HPDE6-E6E7 (cell line): Measurements from ENCODE around the gene DENND5A.
"Not testable (repeated sequence)": the region's sequence is repeated elsewhere in the genome, so short reads cannot be mapped to it uniquely, and the experiment has no call there.

Experiments
- DNase-seq: peaks from one replicate; pipeline ENCODE4 v3.0.0; 2011; ENCODE audit warnings: missing footprints; ENCODE audit errors: extremely low spot score

The DENND5A gene

GRCh38 chr11:9210922-9211320 lies 54.2 kb downstream of the DENND5A start:
- peak; percentile 25 for DNase-seq

DNA sequence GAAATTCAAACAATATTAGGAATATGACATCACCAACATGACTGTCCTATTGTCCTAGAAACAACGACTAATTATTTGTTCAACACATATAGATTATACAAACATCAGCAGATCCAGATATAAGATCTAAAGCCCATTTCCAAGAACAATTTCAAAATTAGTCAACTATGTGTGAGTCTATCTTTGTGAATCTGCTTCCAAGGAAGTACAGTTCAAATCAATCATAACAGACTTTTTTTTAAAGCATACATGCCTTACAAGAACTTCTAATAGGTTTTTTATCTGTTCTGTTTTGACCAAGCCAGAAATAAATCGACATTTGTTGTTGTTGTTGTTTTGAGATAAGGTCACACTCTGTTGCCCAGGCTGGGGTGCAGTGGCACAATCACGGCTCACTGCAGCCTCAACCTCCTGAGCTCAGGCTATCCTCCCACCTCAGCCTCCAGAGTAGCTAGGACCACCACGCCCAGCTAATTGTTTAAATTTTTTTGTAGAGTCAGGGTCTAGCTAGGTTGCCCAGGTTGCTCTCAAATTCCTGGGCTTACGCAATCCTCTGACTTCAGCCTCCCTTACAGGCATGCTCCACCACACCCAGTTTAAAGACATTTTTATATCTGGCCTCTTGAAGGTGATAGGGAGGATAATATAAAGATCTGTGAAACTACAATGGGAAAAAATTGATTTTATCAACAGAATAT lies 54.8 kb downstream of the DENND5A start:
- no peak for DNase-seq

GRCh38 chr11:9209604-9210003 lies 55.5 kb downstream of the DENND5A start:
- not testable (repeated sequence) for DNase-seq

DNA sequence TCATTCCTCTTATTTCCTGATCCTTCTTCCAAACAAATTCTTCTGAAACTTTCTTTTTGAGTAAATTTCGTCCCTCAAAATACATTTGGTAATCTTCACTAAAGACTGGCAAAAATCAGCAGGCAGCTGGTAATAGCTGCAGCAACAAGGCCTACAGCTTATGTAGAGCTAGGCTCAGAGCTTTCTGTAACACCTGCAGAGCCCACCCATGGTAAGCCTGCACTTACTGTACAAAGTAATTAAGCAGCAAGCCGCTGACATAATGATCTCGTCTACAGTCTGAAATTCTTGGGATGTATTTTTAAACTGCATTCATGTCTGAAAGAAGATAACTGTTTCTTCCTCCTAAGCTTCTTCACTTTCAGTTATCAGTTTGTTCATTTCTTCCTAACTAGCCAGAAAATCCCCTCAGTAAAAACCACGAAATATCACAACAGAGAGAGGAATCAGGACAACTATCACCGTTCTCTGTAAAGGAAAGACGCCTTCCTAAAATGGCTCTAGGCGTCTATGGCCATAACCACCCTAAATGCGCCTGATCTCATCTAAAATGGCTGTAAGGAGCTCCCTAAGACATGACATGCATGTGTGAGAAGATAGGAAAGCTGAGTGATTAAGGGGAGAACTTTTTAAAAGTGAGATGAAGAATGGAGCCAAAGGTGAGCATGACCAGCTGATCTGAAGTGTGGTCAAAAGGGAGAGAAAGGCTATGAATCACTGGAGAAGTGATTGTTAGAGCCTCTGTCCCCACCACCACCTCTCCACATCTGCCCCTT lies 56.2 kb downstream of the DENND5A start:
- no peak for DNase-seq

- no peak for DNase-seq
Observed at GRCh38 chr11:9207229-9207628, 57.9 kb downstream of the DENND5A start.

DNA sequence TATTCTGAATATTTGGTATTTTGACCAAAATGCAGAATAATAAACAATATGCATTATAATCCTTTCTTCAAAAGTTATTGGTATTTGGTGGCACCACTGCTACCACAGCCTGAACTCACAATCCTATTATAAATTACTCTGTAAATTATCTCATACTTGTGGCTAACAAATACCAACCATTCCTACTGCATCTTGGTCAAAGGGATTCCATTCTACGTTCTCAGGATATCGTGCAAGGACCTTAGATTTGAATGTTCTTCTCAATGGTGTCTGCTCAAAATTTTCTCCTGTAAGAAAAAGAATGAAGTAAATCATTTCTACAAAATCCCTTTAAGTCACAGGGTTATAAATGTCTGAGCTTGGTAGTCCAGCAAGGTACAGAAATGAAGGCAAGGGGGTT lies 58.7 kb downstream of the DENND5A start:
- no peak for DNase-seq

DNA sequence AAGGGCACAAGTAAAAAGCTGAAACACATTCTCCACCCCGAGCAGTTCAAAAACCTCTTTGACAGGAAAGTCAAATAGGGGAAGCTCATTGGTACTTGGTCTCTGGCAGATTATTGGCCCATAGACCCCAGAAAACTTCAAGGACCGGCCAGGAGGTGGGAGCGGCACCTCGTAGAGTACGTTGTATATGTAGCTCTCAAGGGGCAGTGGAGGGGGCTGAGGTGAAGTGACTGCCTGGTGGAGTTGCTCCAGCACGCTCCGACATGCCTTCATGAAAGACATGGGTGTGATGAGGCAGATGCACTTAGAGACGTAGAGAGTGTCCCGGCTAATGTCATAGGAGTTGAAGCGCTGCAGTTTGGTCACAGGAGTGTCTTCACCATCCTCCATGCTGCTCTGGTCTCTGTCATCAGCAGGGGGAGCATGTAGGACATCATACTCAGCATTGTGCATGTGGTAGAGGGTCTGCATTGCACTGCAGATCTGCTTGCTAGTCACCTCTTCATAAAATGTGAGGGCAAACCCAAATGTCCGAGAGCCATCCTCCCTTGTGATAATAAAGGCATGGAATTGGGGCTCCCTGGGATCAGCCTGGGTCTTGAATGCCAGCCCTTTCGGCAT lies 61.3 kb downstream of the DENND5A start:
- no peak for DNase-seq

DNA sequence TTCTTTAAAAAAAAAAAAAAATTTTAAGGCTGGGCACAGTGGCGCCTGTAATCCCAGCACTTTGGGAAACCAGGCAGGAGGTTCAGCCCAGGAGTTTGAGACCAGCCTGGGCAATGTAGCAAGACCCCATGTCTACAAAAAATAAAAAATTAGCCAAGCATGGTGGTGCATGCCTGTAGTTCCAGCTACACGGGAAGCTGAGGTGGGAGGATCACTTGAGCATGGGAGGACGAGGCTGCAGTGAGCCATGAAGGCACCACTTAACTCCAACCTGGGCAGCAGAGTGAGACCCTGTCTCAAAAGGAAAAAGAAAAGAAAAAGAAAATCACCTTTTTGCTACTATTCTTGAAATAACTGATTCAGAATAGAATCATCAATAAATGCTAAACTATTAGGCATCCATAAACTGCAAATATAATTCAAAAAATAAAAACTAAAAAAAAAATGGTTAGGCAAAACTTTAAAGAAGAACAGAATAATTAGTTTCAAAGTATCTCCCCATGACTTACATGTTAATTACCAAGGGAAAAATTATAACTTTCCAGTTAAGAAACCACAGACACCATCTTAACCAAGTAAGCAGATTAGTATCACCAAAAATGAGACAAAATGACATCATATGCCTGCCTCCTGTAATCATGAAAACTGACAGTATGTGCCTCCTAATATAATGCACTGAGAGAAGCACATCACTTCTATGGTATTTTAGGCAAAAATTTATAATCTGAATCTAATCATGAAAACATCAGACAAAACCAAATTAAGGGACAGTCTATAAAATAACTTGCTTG lies 63.6 kb downstream of the DENND5A start:
- DNase-seq: no peak

- DNase-seq: no peak
Observed at GRCh38 chr11:9200471-9200870, 64.7 kb downstream of the DENND5A start.

DNA sequence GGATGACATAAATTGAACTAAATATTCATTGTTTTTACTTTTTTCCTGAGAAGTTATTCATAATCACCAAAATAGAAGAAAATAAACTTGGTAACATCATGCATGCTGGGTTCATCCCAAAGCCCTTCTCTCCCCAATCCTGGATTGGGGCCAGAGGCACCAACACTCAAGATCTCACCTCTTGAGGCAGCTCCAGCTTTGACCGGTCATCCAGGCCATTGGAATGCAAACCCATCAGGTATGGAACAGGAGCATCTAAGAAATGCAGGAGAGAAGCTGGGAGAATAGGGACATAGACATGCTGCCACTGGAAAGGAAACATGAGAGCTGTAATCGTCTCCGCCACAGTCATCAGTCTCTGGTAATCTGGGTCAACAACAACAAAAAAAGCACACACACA lies 71.8 kb downstream of the DENND5A start:
- DNase-seq: no peak

DNA sequence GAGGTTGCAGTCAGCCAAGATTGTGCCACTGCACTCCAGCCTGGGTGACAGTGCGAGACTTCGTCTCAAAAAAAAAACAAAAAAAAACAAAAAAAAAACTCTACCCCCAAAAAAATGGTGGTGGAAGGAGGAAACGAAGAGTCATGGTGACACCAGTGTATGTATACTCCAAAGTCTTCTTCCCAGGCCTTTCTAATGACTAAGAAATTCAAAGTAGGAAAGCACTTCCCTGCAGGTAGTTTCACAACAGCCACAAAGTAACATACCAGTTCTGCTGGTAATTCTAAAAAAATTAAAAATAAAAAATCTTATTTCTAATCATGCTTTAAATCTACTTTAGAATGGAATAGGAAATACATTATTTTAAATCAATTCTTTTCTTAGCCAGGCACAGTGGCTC lies 72.6 kb downstream of the DENND5A start:
- DNase-seq: no peak

DNA sequence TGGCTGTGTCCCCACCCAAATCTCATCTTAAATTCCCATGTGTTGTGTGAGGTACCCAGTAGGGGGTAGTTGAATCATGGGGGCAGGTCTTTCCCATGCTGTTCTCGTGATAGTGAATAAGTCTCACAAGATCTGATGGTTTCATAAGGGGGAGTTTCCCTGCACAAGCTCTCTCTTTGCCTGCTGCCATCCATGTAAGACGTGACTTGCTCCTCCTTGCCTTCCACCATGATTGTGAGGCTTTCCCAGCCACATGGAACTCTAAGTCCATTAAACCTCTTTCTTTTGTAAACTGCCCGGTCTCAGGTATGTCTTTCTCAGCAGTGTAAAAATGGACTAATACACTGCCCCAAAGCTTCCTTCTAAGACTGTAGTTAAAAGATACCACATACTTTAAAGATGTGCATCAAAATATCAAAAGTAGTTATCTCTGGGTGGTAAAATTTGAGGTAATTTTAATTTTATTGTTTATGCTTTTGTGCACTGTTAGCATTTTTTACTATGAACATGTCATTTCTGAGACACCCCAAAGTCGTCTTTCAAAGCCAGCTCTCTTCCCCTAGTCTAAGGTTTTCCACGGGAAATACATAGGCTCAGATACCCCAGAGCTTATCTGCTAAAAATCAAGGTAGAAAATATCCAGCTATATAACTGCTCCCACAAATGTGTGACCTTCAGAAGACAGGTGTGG lies 74.7 kb downstream of the DENND5A start:
- not testable (repeated sequence) for DNase-seq

DNA sequence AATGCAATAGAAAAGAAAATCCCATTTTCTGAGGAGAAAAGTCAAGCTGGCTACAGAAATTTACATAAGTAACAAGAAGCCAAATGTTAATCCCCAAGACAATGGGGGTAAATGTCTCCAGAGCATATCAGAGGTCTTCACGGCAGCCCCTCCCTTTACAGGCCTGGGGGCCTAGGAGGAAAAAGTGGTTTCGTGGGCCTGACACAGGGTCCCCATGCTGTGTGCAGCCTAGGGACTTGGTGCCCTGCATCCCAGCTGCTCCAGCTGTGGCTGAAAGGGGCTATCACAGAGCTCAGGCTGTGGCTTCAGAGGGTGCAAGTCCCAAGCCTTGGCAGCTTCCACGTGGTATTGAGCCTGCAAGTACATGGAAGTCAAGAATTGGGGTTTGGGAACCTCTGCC lies 76.3 kb downstream of the DENND5A start:
- DNase-seq: not testable (repeated sequence)

- DNase-seq: no peak
Observed at GRCh38 chr11:9187616-9188015, 77.5 kb downstream of the DENND5A start.

DNA sequence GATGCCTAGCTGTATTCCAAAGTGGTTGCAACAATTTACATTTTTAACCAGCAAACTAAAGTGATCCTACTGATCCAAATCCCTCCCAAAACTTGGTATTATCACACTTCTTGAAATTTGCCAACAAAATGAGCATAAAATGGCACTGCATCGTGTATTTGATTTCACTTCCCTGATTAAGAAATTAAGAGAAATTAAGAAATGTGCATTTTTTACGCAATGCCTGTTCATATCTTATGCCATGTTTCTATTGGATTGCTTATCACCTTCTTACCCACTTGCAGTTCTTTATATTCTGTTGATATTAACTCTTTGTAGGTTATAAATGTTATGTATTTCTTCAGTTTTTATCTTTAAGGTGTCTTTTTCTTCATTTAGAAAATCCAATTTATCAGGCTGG lies 80.6 kb downstream of the DENND5A start:
- no peak for DNase-seq

GRCh38 chr11:9182180-9182871 lies 82.8 kb downstream of the DENND5A start:
- no peak for DNase-seq

DNA sequence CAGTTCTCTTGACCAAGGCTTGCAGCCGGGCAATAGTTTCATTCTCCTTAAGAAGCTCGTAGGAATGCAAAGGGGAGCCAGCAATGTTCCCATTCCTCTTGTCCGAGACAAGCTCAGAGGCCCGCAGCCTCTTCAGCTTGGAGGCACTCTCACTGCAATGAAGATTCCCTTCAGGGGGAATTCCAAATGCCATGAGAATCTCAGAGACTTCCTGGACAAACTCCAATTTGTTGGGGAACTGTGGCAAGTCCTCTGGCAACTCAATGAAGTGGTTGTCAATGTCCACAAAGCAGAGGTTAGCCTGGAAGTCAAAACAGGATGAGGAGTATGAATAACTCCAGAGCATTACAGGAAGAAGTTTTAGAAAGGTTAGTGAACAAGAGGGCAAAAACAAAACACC lies 84.4 kb downstream of the DENND5A start:
- no peak for DNase-seq

GRCh38 chr11:9179141-9179540 lies 86.0 kb downstream of the DENND5A start:
- no peak for DNase-seq

GRCh38 chr11:9178716-9179115 lies 86.4 kb downstream of the DENND5A start:
- DNase-seq: no peak

GRCh38 chr11:9177438-9178091 lies 87.6 kb downstream of the DENND5A start:
- no peak for DNase-seq
